Myometrial cell (primary cell): ENCODE measurements around the gene ELMO2. TPM values are rescaled to one million over a fixed set of nuclear protein-coding genes. Genes with fewer than 3 reads are reported as not detected.

Experiments used
- total RNA-seq: library from RNA; depleted of rRNA; stranded (reverse); fragments of >200 nt; gene quantifications from 2 replicates; pipeline ENCODE4 v1.2.3, GENCODE V29; 2015

Gene ELMO2, protein sequence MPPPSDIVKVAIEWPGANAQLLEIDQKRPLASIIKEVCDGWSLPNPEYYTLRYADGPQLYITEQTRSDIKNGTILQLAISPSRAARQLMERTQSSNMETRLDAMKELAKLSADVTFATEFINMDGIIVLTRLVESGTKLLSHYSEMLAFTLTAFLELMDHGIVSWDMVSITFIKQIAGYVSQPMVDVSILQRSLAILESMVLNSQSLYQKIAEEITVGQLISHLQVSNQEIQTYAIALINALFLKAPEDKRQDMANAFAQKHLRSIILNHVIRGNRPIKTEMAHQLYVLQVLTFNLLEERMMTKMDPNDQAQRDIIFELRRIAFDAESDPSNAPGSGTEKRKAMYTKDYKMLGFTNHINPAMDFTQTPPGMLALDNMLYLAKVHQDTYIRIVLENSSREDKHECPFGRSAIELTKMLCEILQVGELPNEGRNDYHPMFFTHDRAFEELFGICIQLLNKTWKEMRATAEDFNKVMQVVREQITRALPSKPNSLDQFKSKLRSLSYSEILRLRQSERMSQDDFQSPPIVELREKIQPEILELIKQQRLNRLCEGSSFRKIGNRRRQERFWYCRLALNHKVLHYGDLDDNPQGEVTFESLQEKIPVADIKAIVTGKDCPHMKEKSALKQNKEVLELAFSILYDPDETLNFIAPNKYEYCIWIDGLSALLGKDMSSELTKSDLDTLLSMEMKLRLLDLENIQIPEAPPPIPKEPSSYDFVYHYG
- total RNA-seq: 32.3 and 49.6 TPM in 2 replicates

DNA sequence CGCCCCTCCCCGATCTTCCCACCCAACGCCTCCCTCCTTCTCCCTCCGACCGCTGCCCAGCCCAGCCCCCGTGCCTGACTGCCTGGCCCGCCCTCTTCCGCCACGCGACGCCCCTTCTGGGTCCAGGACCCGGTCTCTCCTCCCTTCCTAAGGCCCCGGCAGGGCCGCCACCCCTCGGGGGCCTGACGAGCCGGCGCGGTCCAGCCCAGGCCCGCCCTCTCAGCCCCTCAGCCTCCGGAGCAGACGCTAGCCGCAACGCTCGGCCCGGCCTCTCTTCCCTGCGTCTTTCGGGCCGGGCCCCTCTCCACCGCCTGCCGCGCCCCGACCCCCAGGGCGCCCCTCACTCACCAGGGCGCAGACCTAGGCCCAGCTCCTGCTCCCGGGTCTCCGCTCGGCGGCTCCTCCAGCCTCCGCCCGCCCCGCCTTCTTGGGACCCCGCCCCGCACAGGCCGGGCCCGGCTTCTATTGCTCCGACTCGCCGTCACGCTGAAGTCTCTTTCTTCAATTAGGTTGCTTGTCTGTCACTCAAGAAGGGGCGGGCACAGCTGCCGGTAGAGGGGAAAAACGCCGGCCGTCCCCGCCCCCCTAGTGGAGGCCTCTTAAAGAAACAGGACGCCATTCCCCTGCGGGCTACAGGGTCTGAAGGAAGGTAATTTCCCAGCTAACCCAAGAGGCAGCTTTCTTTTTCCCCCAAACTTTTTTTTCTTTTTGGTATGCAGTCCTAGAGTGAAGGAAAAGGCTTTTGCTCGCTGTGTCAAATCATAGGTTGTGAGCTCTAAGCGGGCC lies at the start of gene ELMO2:
TSS of gene ELMO2 (minus strand) at position 416 of the 786 bp plus-strand sequence. CDS start 12,133 bp downstream, outside the sequence.

Other genes starting within 250 kb of the ELMO2 start
- not detected in 2 replicates for gene CDH22, start 98.1 kb downstream of the ELMO2 start, total RNA-seq
- gene ZNF334, start 106.9 kb upstream of the ELMO2 start, total RNA-seq: 0.58 and 1.4 TPM in 2 replicates
- gene OCSTAMP, start 144.0 kb upstream of the ELMO2 start, total RNA-seq: not detected in 2 replicates
- 3.0 and 4.6 TPM in 2 replicates for gene SLC13A3, start 244.8 kb upstream of the ELMO2 start, total RNA-seq